Brain microvascular endothelial cell (primary cell): ENCODE data around the gene IRS1.

ENCODE experiments used
- DNase-seq: peaks from one replicate; pipeline ENCODE4 v3.0.0-alpha.2; 2020
- H3K27ac ChIP-seq: fragments of 250-450 bp; sonication (Bioruptor Pico); 2 replicates; pipeline ENCODE4 v1.5.1; 2020; ENCODE audit warnings: mild to moderate bottlenecking, moderate library complexity
- H3K27me3 ChIP-seq: fragments of 250-450 bp; sonication (Bioruptor Pico); replicated peaks from 2 replicates; pipeline ENCODE4 v1.5.1; 2020; ENCODE audit warnings: mild to moderate bottlenecking
- H3K36me3 ChIP-seq: fragments of 250-450 bp; sonication (Bioruptor Pico); replicated peaks from 2 replicates; pipeline ENCODE4 v1.5.1; 2020; ENCODE audit warnings: mild to moderate bottlenecking
- H3K4me3 ChIP-seq: 2 replicates; pipeline ENCODE4 v1.5.1; 2011; ENCODE audit warnings: low read depth, mild to moderate bottlenecking, control low read depth, low read length, moderate library complexity
- in situ Hi-C: cut with HindIII; loops from 2 replicates; pipeline ENCODE4 v1.10.0; 2017; ENCODE audit warnings: low sequenced_read_pairs, low pct_ligation_motif_present
- TF ChIP-seq, protein P1 (sequence below): IDR thresholded peaks from 2 replicates; pipeline ENCODE4 v1.5.1; 2011; ENCODE audit warnings: low read depth, mild to moderate bottlenecking, moderate library complexity, low read length, control low read depth, inconsistent platforms; ENCODE audit errors: missing control alignments

The IRS1 gene

DNA sequence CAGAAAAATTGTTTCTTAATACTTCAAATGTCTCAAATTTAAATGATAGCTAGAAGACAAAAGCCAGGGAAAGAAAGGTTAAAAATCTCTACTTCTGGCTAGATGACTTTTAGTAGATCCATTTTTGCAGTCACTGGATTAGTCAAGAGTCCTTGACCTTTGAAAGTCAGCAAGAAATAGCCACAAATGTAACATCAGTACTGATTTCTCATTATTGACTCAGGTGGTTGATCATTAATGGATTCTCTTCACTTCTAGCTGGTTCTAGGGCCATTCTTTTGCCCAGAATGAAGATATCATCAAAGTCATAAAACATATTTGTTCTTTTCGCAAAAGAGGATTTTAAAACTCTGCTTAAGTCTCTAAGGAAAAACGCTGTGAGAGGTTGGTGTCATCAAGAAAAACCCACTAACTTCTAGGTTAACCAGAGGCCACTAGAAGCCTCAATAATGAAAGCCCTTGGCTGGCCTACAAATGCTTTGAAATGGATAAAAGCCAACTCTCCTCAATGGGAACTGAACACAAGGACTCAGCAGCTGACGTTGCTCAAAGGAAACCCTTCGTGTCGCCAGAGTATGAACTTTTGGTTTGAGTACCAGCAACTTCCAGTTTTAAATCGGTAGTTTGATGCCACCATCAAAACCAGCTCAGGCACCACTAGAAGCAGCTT is 66.3 kb downstream of the IRS1 start:
- H3K36me3 ChIP-seq = no peaks in the 10 kb centered on the region
- no peaks in the 10 kb centered on the region for H3K27me3 ChIP-seq
- H3K4me3 ChIP-seq = no peak overlapping the region
- TF ChIP-seq, protein P1, sequence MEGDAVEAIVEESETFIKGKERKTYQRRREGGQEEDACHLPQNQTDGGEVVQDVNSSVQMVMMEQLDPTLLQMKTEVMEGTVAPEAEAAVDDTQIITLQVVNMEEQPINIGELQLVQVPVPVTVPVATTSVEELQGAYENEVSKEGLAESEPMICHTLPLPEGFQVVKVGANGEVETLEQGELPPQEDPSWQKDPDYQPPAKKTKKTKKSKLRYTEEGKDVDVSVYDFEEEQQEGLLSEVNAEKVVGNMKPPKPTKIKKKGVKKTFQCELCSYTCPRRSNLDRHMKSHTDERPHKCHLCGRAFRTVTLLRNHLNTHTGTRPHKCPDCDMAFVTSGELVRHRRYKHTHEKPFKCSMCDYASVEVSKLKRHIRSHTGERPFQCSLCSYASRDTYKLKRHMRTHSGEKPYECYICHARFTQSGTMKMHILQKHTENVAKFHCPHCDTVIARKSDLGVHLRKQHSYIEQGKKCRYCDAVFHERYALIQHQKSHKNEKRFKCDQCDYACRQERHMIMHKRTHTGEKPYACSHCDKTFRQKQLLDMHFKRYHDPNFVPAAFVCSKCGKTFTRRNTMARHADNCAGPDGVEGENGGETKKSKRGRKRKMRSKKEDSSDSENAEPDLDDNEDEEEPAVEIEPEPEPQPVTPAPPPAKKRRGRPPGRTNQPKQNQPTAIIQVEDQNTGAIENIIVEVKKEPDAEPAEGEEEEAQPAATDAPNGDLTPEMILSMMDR = no peak
- in situ Hi-C loops = no loop called here
- no peak for DNase-seq
- H3K27ac ChIP-seq = no peak overlapping the region

DNA sequence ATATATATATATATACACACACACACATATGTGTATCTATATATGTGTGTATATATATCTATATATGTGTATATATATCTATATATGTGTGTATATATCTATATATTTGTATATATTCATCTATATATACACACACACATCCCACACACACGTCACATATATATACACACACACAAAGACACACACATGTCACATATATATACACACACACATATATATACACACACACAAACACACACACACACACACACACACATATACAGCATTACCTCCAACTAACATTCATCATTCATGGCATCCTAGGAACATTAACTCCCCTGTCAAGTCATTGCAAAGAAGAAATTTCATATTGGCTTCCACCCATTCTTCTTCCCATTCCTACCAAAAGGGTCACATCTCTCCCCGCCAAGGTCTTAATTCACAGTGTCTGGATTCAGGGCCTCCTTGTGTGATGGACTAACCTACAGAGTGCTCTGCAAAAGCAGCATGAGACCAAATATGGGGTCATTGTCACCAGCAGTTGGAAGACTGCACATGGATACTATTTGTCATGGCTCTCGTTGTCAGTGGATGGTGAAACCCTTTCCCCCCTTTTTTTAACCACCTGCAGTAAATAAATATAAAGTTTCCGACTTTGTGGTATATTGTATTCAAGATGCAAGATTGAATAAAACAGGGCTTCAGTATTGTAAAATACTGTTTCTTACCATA is 67.0 kb downstream of the IRS1 start:
- no peak for DNase-seq
- in situ Hi-C loops = no loop called here
- Histone ChIP-seq H3K4me3 (no peak overlapping the region), H3K36me3 (no peaks in the 10 kb centered on the region), H3K27me3 (no peaks in the 10 kb centered on the region), H3K27ac (no peak overlapping the region)
- TF ChIP-seq, protein P1 = no peak

DNA sequence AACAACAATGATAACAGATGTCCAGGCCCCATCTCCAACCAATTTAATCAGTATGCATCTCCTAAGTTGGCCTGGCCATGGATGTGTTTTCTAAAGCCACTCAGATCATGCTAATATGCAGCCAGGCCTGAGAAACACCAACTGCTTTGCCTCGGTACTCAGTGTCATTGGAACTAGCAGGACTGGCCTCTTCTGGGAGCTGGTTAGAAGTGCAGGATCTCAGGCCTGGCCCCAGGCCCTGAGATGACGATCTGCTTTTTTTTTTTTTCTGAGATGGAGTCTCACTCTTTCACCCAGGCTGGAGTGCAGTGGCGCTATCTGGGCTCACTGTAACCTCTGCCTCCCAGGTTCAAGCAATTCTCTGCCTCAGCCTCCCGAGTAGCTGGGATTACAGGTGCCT is 69.1 kb downstream of the IRS1 start:
- DNase-seq = peak; percentile 9
- in situ Hi-C loops = no loop called here
- H3K27ac ChIP-seq = no peak overlapping the region

DNA sequence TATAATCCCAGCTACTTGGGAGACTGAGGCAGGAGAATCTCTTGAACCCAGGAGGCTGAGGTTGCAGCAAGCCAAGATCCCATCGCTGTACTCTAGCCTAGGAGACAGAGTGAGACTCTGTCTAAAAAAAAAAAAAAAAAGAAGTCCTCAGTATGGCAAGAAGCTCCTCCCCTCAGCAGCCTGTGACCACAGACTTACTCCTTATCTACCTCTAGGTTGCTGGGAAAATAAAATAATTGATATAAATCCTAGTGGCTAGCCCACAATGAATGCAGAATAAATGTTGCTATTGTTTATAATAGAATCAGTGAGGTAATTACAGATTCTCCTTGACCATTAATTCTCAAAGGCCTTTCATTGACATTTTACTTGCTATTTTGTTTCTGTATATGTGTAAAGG is 70.6 kb downstream of the IRS1 start:
- in situ Hi-C loops = no loop called here
- H3K27ac ChIP-seq = no peak overlapping the region

More for the DNA sequence above, 69.1 kb downstream of the IRS1 start:
- Histone ChIP-seq H3K36me3 (no peaks in the 10 kb centered on the region), H3K4me3 (no peak overlapping the region), H3K27me3 (no peaks in the 10 kb centered on the region)
- TF ChIP-seq, protein P1 = peak; percentile 36

DNA sequence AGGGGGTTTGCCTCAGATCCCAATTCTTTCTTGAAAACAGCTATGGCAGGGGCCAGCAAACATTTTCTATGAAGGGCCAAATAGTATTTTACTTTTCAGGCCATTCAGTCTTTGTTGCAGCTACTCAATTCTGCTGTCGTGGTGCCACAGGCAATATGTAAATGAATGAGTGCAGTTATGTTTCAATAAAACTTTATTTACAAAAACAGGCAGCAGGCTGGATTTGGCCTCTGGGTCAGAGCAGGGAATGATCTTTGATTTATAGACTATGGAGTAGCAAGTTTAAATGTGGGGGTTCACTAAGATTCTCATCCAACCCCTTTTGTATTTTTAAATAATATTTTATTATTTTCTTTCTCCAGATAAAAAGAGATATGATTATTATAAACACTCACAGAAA is 72.4 kb downstream of the IRS1 start:
- no peaks in the 10 kb centered on the region for H3K36me3 ChIP-seq

More for the DNA sequence above, 70.6 kb downstream of the IRS1 start:
- no peak for DNase-seq
- no peaks in the 10 kb centered on the region for H3K27me3 ChIP-seq
- TF ChIP-seq, protein P1 = no peak
- no peaks in the 10 kb centered on the region for H3K36me3 ChIP-seq
- no peak overlapping the region for H3K4me3 ChIP-seq

More for the DNA sequence above, 72.4 kb downstream of the IRS1 start:
- in situ Hi-C loops = no loop called here
- no peak overlapping the region for H3K27ac ChIP-seq
- H3K27me3 ChIP-seq = no peaks in the 10 kb centered on the region
- TF ChIP-seq, protein P1 = no peak
- no peak for DNase-seq
- H3K4me3 ChIP-seq = no peak overlapping the region
